Measurements from ENCODE around the gene PTPRM. TPM values are rescaled to one million over a fixed set of nuclear protein-coding genes. Genes with fewer than 3 reads are reported as not detected.

PTPRM gene
- total and polyA plus RNA-seq, 4 donors: 9.2 to 23.0 (median 12.7) TPM

DNA sequence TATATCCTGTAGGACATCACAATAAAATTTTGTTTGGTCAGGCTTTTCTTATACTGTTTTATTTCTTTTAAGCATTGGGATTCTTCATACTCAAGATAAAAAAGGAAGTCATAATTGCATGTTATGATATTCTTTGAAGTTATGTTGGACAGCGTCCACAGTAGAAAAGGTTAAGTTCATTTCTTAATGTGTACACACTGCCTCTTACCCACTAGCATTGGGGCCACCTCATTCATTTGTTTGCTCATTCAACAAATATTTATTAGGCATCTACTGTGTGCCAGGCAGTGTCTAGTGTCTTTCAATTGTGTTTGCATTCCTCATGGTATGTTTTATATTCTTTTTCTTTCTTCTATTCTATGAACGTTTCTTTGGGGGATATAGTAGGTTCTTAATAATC is 70.2 kb downstream of the PTPRM start (continued):
- TF ChIP-seq, protein P1, sequence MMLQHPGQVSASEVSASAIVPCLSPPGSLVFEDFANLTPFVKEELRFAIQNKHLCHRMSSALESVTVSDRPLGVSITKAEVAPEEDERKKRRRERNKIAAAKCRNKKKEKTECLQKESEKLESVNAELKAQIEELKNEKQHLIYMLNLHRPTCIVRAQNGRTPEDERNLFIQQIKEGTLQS (IDR thresholded peaks at IDR 0.05): no peak
- no peak for TF ChIP-seq TAF1 (conservative IDR thresholded peaks at IDR 0.05)

DNA sequence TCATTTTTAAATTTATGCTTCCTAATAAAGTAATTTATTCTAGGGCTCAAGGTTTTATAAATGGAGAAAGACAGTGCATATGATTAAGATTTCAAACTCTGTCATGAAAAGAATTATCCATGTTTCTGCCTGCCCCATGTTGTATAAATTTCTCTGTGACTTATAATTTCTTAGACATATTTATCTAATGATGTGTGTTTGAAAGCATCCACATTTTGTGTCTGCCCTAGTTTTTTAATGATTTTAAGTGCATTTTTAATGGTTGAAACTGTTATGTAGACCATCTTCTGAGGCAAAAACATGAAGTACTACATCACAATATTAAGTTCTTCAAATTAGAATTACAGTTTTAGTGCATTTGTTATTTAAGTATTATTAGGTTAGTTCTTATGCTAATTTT is 71.2 kb downstream of the PTPRM start:
- DNase-seq (ENCODE audit: low spot score): no peak
- no peaks in the 10 kb centered on the region for H3K9me3 ChIP-seq (ENCODE audit: control insufficient read depth in 4 of 4, low read length in 3 of 4)
- H3K4me1 ChIP-seq (ENCODE audit: control insufficient read depth in 4 of 4, insufficient read depth in 4 of 4, low read length in 3 of 4): peaks cover 0 to 12% (median 0%) of the 10 kb centered on the region in 4 donors
- no peak overlapping the region for H3K27ac ChIP-seq (ENCODE audit: low read depth in 1 of 2, low read length in 2 of 2)
- TF ChIP-seq NR2F2 (IDR thresholded peaks at IDR 0.05) (no peak), GABPA (IDR thresholded peaks at IDR 0.05 in 1 of 2, conservative IDR thresholded peaks at IDR 0.05 in 1 of 2) (no peak), FOXA2 (IDR thresholded peaks at IDR 0.05) (no peak), RAD21 (IDR thresholded peaks at IDR 0.05) (no peak), SP1 (IDR thresholded peaks at IDR 0.05) (no peak), YY1 (IDR thresholded peaks at IDR 0.05) (no peak), JUND (IDR thresholded peaks at IDR 0.05) (no peak), RXRA (IDR thresholded peaks at IDR 0.05) (no peak), EGR1 (IDR thresholded peaks at IDR 0.05; ENCODE audit: low read depth in 2 of 2) (no peak), FOXA1 (IDR thresholded peaks at IDR 0.05) (no peak), HNF4A (conservative IDR thresholded peaks at IDR 0.05) (no peak), TAF1 (conservative IDR thresholded peaks at IDR 0.05) (no peak)
- TF ChIP-seq, protein P1 (IDR thresholded peaks at IDR 0.05): no peak
- TF ChIP-seq, protein P2, sequence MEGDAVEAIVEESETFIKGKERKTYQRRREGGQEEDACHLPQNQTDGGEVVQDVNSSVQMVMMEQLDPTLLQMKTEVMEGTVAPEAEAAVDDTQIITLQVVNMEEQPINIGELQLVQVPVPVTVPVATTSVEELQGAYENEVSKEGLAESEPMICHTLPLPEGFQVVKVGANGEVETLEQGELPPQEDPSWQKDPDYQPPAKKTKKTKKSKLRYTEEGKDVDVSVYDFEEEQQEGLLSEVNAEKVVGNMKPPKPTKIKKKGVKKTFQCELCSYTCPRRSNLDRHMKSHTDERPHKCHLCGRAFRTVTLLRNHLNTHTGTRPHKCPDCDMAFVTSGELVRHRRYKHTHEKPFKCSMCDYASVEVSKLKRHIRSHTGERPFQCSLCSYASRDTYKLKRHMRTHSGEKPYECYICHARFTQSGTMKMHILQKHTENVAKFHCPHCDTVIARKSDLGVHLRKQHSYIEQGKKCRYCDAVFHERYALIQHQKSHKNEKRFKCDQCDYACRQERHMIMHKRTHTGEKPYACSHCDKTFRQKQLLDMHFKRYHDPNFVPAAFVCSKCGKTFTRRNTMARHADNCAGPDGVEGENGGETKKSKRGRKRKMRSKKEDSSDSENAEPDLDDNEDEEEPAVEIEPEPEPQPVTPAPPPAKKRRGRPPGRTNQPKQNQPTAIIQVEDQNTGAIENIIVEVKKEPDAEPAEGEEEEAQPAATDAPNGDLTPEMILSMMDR (IDR thresholded peaks at IDR 0.05; ENCODE audit: low read depth, low read length, missing input control): no peak
- TF ChIP-seq, protein P3, sequence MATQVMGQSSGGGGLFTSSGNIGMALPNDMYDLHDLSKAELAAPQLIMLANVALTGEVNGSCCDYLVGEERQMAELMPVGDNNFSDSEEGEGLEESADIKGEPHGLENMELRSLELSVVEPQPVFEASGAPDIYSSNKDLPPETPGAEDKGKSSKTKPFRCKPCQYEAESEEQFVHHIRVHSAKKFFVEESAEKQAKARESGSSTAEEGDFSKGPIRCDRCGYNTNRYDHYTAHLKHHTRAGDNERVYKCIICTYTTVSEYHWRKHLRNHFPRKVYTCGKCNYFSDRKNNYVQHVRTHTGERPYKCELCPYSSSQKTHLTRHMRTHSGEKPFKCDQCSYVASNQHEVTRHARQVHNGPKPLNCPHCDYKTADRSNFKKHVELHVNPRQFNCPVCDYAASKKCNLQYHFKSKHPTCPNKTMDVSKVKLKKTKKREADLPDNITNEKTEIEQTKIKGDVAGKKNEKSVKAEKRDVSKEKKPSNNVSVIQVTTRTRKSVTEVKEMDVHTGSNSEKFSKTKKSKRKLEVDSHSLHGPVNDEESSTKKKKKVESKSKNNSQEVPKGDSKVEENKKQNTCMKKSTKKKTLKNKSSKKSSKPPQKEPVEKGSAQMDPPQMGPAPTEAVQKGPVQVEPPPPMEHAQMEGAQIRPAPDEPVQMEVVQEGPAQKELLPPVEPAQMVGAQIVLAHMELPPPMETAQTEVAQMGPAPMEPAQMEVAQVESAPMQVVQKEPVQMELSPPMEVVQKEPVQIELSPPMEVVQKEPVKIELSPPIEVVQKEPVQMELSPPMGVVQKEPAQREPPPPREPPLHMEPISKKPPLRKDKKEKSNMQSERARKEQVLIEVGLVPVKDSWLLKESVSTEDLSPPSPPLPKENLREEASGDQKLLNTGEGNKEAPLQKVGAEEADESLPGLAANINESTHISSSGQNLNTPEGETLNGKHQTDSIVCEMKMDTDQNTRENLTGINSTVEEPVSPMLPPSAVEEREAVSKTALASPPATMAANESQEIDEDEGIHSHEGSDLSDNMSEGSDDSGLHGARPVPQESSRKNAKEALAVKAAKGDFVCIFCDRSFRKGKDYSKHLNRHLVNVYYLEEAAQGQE (IDR thresholded peaks at IDR 0.05): no peak
- no peaks in the 10 kb centered on the region for H3K36me3 ChIP-seq (ENCODE audit: control insufficient read depth in 4 of 4, insufficient read depth in 3 of 4, low read depth in 1 of 4, low read length in 3 of 4)
- no peaks in the 10 kb centered on the region for H3K27me3 ChIP-seq (ENCODE audit: control insufficient read depth in 4 of 4, insufficient read depth in 4 of 4, low read length in 3 of 4)
- H3K4me3 ChIP-seq (ENCODE audit: low read depth in 1 of 3, low read length in 3 of 3): no peak overlapping the region
- no peak overlapping the region for H3K9ac ChIP-seq (ENCODE audit: low read depth in 1 of 2, low read length in 2 of 2)

DNA sequence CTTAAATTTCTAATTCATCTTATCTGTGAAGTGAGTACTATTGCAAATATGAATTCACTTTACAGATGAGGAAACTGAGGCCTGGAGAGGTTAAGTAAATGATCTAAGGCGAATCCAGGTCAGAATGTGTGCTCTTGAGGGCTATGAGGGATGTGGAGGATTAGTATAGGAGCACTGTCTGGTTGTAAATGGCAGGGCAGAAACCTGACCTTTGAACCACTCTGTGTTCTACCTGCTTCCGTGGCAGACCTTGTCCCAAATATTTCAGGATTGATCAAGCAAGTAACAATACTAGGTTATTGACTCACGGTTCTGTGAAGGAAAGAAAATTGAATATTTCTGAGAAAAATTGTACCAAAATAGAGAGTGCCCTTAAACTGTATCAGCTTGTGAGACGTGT is 74.7 kb downstream of the PTPRM start:
- H3K4me1 ChIP-seq (ENCODE audit: control insufficient read depth in 4 of 4, insufficient read depth in 4 of 4, low read length in 3 of 4): peaks cover 0 to 12% (median 1%) of the 10 kb centered on the region in 4 donors
- WGBS: 66% methylated on average over 4 of the region's 4 CpGs
- H3K27ac ChIP-seq (ENCODE audit: low read depth in 1 of 2, low read length in 2 of 2): no peak overlapping the region
- H3K36me3 ChIP-seq (ENCODE audit: control insufficient read depth in 4 of 4, insufficient read depth in 3 of 4, low read depth in 1 of 4, low read length in 3 of 4): no peaks in the 10 kb centered on the region
- H3K9me3 ChIP-seq (ENCODE audit: control insufficient read depth in 4 of 4, low read length in 3 of 4): no peaks in the 10 kb centered on the region
- TF ChIP-seq SP1 (IDR thresholded peaks at IDR 0.05) (peak; percentile 35), EGR1 (IDR thresholded peaks at IDR 0.05; ENCODE audit: low read depth in 2 of 2) (no peak), JUND (IDR thresholded peaks at IDR 0.05) (no peak), HNF4A (conservative IDR thresholded peaks at IDR 0.05) (peak; percentile 72 to 73), HNF4G (IDR thresholded peaks at IDR 0.05) (peak; percentile 34), RXRA (IDR thresholded peaks at IDR 0.05) (peak; percentile 13 to 15)
- H3K27me3 ChIP-seq (ENCODE audit: control insufficient read depth in 4 of 4, insufficient read depth in 4 of 4, low read length in 3 of 4): no peaks in the 10 kb centered on the region
- no peak overlapping the region for H3K9ac ChIP-seq (ENCODE audit: low read depth in 1 of 2, low read length in 2 of 2)
- H3K4me3 ChIP-seq (ENCODE audit: low read depth in 1 of 3, low read length in 3 of 3): no peak overlapping the region
- DNase-seq (ENCODE audit: low spot score): no peak
